ENCODE results near the gene TM7SF3.

The TM7SF3 gene

DNA sequence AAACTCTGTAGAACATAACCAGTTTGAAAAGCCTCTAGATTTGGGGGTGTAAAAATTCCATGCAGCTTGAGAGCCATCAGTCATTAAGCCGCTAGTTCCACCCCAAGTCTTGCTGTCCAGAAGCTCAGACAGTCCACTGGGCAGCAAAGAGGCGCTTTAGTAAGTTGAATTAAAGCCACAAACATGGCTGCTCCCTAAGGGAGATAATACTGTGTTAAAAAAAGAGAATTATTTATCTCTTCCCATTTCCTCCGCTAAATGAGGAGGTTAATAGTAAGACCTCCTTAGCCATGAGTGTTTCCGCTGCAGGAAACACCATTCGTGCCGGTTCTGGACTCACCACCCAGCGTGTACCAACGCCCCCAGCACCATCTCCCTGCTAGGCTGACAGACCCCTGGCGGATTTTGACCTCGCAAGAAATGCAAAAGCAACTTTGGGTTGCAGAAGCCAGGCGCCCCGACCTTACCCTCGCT is 536 bp downstream of the TM7SF3 start:
- DNase-seq (ENCODE audit: low read depth): peak; percentile 34
- TF ChIP-seq, protein P1, sequence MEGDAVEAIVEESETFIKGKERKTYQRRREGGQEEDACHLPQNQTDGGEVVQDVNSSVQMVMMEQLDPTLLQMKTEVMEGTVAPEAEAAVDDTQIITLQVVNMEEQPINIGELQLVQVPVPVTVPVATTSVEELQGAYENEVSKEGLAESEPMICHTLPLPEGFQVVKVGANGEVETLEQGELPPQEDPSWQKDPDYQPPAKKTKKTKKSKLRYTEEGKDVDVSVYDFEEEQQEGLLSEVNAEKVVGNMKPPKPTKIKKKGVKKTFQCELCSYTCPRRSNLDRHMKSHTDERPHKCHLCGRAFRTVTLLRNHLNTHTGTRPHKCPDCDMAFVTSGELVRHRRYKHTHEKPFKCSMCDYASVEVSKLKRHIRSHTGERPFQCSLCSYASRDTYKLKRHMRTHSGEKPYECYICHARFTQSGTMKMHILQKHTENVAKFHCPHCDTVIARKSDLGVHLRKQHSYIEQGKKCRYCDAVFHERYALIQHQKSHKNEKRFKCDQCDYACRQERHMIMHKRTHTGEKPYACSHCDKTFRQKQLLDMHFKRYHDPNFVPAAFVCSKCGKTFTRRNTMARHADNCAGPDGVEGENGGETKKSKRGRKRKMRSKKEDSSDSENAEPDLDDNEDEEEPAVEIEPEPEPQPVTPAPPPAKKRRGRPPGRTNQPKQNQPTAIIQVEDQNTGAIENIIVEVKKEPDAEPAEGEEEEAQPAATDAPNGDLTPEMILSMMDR (conservative IDR thresholded peaks at IDR 0.05; ENCODE audit: low read length): no peak
- H3K4me3 ChIP-seq (ENCODE audit: low read length): peak overlapping the region; percentile 87

DNA sequence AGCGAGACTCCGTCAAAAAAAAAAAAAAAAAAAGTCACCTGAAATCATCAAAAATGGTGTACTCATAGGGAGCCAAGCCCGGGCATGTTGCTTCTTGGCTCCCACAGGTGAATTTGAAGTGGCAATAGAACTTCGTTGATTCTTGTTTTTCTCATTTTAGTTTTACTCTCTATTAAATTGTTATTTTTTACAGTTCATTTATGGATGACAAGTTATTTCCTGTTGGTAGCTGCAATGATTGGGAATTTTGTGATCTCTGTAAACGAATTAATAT is 1.3 kb downstream of the TM7SF3 start:
- no peak for DNase-seq (ENCODE audit: low read depth)
- TF ChIP-seq, protein P1 (conservative IDR thresholded peaks at IDR 0.05; ENCODE audit: low read length): no peak

DNA sequence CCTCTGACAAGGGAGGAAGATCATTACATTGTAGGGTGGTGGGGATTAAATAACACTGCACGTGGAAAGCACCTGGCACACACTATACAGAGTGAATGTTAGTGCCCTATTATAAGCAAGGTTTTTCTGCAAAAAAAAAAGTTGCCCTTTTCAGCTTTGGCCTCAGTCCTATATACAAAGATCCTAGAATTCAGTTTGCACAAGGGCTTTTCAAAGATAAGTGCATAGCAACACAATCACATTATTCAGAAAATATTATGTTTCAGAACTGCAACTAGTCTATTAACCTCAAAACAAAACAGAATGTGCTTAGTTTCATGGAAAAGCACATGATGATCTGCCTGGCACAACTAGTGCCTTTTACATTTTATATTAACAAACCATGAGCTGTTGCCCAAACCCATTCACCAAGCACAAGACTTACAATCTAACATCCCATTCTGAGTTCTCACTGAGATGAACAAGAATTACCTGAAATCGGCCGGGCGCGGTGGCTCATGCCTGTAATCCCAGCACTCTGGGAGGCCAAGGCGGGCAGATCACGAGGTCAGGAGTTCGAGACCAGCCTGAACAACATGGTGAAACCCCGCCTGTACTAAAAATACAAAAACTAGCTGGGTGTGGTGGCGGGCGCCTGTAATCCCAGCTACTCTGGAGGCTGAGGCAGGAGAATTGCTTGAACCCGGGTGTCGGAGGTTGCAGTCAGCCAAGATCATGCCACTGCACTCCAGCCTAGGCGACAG is 1.8 kb downstream of the TM7SF3 start:
- TF ChIP-seq, protein P1 (conservative IDR thresholded peaks at IDR 0.05; ENCODE audit: low read length): no peak
- no peak for DNase-seq (ENCODE audit: low read depth)
- no peak overlapping the region for H3K4me3 ChIP-seq (ENCODE audit: low read length)

More for the DNA sequence above, 1.3 kb downstream of the TM7SF3 start:
- no peak overlapping the region for H3K4me3 ChIP-seq (ENCODE audit: low read length)

DNA sequence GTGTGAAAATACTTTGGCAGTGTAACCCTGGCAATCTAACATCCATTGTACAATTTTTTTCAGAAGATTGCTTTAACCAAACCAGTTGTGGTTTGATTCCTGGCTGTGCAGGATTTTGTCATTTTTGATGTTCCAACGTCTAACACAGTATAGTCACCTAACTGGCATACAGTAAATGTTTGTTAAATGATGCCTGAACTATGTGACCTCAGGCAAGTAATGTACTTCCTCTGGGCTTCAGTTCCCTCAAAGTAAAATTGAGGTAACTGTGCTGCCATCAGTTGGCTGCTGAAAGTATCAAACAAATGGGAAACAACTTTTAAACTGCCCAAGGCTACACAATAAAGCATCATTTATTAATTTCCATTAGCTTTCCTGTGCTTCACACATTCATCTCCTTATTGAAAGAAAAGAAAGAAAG is 4.3 kb downstream of the TM7SF3 start:
- TF ChIP-seq, protein P1 (conservative IDR thresholded peaks at IDR 0.05; ENCODE audit: low read length): no peak
- DNase-seq (ENCODE audit: low read depth): peak; percentile 9
- no peak overlapping the region for H3K4me3 ChIP-seq (ENCODE audit: low read length)

DNA sequence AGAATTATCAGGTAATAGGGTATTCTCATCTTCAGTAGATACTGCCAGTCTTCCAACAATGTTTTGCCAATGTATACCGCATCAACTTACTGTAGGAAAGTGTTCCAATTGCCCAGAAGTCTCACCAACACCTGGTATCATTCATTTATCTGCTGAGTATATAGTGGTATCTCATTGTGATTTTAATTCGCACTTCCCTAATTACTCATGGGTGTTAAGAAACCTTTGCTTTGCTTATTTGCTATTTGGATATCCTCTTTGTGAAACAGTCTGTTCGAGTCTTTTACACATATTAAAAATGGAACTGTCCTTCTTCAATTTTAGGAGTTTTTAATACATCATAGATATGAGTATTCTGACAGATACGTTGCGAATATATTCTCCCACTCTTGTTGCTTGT is 6.1 kb downstream of the TM7SF3 start:
- no peak for DNase-seq (ENCODE audit: low read depth)
- TF ChIP-seq, protein P1 (conservative IDR thresholded peaks at IDR 0.05; ENCODE audit: low read length): no peak
- no peak overlapping the region for H3K4me3 ChIP-seq (ENCODE audit: low read length)

DNA sequence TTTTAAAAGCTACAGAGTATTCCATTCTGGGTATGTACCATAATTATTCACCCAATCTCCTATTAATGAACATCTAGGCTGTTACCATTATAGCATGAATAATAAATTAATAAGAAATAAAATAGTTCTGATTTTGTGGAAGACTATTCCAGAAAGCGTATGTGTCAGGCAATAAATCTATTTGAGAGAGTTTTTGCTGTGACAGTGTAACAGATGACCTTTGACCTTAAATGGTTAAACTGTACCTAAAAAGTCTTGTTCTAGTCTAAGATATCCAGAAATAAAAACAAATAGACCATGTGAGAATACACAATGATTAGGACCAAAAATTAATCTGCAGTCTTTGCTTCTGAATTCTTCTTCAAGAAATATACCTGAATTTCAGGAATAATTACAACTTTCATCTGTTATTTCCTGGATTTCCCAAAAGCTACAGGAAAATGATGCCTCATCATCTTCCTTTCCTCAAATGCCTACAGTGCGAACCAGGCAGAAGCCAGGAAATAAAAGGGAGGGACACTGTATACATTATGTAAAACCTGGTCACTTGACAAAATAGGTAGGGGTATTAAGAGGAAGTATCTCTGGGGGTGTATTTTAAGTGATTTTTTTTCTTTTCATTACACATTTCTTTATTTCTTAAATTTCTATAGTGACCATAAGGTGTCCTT is 7.3 kb downstream of the TM7SF3 start:
- TF ChIP-seq, protein P1 (conservative IDR thresholded peaks at IDR 0.05; ENCODE audit: low read length): no peak
- H3K4me3 ChIP-seq (ENCODE audit: low read length): no peak overlapping the region
- no peak for DNase-seq (ENCODE audit: low read depth)

DNA sequence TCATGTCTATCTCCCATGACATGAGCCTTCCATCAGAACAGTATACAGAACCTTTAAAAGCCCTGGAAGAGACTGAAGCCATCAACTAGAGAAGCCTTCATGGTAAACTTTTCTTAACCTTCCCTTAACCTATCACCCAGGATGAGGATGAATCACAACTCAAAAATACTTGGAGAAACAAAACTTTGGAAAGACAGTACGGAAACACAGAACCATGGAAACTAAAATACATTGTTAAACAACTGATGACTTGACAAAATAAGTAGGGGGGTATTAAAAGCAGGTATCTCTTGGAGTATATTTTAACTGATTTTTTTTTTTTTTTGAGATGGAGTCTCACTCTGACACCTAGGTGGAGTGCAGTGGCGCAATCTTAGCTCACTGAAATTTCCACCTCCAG is 8.7 kb downstream of the TM7SF3 start:
- DNase-seq (ENCODE audit: low read depth): no peak
- no peak overlapping the region for H3K4me3 ChIP-seq (ENCODE audit: low read length)
- TF ChIP-seq, protein P1 (conservative IDR thresholded peaks at IDR 0.05; ENCODE audit: low read length): no peak
